HG02973 (cell line): ENCODE measurements around the gene DCT.

Source experiments
- ATAC-seq: cut with Tn5 transposase; IDR thresholded peaks from one replicate; pipeline ENCODE4 v1.9.1; 2021; ENCODE audit warnings: moderate library complexity; ENCODE audit not compliant: unreplicated experiment

The DCT gene

DNA sequence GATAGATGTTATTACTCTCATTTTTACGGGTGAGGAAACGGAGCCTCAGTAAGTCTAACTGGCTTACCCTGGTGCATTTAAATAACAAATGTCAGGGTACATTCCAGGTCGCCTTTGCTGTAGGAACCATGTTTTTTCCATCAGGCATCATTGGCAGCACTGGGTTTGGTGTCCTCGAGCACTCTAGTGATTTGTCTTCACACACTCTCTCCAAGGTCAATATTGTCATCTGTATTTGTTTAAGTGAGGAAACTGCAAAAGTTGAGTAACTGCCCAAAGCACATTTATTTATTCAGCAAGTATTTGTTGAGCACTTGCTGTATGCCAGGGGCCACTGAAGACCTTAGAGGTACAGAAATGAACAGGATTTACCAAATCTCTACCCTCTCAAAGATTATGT, 78.6 kb downstream of the DCT start:
- ATAC-seq, result no peak

DNA sequence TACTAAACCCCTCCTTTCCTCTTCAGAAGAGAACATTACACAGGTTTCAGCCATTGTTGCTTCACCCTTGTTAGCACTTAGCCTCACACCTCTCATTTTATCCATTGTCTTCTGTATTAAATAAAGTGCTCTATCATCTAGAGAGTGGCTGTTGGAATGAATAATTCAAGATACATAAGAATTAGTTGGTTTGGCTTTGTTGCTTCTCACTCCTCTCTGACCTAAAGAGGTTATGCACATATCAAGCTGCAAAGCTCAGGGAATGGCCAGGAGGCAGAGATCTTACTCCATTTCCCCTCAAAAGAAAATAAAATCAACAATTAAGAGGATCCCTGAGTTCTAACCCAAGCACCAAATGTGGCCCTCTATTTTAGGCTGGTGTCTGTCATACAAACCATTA, 79.7 kb downstream of the DCT start:
- no peak for ATAC-seq

DNA sequence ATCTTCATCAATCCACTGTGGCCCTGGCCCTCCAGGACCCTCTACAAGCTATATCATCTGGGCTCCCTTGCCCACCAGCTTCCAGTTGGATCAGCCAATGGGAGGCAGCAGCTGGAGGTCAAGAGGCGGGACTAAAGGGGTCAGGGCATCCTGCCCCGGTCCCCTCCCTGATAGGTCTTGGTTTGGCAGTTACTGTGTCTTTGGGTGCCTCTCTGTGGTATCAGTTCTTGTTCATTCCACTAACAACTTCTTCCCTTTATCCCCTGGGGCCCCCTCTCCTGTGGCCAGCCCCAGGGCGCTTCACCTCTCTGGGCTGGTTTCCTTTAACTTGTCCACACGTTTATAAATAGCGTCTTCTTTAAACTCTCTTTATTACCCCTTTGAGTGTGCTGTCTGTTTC, 83.6 kb downstream of the DCT start:
- ATAC-seq, result no peak

DNA sequence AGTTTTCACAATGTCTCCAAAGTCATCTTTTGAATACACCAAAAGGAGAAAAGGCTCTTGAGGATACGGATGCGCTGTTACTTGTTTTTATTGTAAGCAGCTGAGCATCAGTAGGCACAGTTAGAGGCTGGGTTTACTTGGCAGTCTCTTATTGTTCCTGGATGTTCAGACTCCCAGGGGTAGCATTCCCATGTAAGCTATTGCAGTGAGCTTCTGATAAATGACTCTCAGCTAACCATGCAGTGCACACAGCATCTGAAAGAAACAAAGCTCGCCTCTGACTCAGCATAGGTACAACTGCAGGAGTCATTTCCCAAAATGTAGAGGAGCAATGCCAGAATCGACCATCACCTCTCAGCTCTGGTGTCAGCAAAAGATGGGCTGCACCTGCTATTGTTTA, 84.8 kb downstream of the DCT start:
- ATAC-seq, result no peak

DNA sequence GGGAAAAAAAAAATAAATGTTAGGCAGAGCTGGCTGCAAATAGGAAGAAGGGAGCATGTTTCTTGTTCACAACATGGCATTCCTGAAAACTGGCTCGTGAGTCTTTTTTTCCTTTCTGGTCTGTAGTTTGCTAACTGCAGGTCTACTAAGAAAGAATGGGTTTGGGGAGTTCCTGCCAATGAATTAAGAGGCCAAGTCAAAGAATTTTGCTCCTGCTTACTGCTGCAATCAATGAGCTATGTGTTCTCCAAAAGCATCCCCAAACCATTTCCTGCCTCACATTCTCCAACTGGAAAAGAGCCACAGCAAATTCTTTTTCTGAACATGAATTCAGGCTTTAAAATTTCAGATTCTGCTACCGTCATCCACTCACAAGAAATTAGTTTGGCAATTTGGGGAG, 88.6 kb downstream of the DCT start:
- no peak for ATAC-seq

DNA sequence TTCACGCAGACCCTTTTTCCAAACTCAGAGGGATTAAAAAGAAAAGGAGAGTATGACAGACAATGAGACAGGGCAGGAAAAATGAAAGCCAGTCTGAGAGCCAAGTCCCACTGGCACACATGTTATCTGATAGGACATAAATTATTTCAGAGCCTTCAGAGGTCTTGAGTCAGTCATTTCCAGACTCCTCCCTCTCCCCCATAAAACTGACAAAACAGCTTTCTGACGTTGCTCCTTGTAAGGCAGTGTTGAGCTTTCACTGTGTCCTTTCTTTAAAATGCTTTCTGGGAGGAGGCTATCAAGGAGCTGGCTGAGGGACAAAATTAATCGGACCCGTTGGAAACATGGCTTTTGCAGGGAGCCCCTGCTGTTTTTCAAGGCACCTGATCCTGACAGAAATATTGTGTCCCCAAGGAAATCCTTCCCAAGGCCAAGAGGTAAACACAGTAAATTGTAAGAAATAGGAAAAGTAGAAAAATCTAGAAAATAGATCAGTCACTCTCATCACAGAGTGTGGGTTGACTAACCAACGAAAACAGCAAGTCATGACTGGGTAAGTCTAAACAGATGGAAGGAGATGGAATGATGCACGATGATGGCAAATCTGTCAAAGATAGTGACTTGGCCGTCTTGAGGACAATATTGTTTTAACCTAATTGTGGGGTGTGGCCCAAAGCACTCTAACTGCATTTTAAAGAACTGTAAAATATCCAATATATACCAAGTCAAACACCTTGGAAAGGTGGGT, 89.7 kb downstream of the DCT start:
- no peak for ATAC-seq

DNA sequence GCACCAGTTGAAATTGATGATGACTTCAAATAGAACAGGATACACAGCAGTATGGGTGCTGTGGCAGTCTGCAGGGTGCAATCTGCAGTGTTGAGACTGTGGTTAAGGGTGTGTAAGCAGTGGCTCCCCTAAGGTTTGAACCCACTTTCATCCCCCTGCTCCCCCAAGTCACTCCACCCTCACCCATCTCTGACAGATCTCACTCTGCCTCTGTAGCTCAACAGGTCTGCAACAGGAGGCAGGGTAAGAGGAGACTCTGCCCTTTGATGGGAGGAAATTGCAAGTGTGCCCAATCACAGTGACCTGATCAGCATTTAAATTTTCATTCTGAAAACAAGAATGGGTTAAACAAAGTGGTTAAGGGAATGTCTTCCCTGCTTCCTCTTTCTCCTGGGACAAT, 92.4 kb downstream of the DCT start:
- ATAC-seq, result no peak
